T-helper 2 cell treated with Interferon-gamma antibody and Interleukin-4, amounts not matched to agents 5 μg/mL and 100 μg/mL, for 36 hours (primary cell): Measurements from ENCODE around the gene PTER.

Experiments used
- DNase-seq: peaks from one replicate; pipeline ENCODE4 v3.0.0; 2021; ENCODE audit warnings: low spot score
- H3K27ac Mint-ChIP-seq: one replicate; pipeline ENCODE4 v1.8.0; 2021; ENCODE audit warnings: mild to moderate bottlenecking, mixed read lengths
- H3K27me3 Mint-ChIP-seq: one replicate; pipeline ENCODE4 v1.8.0; 2021; ENCODE audit warnings: low read depth, mixed read lengths
- H3K36me3 Mint-ChIP-seq: one replicate; pipeline ENCODE4 v1.8.0; 2021; ENCODE audit warnings: low read depth, mixed read lengths
- H3K4me1 Mint-ChIP-seq: one replicate; pipeline ENCODE4 v1.8.0; 2021; ENCODE audit warnings: low read depth, mixed read lengths
- H3K4me3 Mint-ChIP-seq: one replicate; pipeline ENCODE4 v1.8.0; 2022; ENCODE audit warnings: mild to moderate bottlenecking, moderate library complexity, mixed read lengths
- H3K9me3 Mint-ChIP-seq: one replicate; pipeline ENCODE4 v1.8.0; 2021; ENCODE audit warnings: mixed read lengths

Gene PTER

DNA sequence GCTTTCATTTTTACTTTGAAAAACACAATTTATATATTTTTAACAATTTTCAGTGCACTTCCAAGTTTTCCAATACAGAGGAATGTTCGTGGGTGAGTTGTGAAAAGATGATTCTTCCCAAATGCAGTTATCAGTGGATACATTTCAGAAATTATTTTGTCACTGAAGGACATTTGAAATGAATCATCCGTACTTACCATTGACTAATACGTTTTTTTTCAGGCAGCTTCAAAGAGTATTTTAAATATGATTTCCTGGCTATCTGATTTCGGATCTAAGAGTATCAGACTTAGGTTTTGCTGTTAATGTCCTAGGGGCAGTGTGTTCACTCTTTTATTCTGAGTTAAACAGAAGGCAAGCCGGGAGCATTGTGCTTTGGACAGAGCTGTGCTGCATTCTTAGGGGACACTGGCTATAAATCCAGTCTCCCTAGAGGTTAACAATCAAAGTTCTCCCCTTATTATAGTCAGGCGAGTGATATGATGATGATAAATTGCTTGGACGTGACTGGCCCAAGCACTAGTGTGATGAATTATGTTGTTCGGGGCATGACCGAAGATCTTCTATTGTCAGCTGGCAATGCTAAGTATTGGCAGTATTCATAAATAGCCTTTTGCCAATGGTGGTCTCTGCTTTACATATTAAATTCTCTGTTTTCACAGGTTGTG lies 4.5 kb downstream of the PTER start:
- H3K36me3 Mint-ChIP-seq = peaks cover 32% of the 10 kb centered on the region
- peaks cover 38% of the 10 kb centered on the region for H3K4me1 Mint-ChIP-seq
- H3K4me3 Mint-ChIP-seq = peak overlapping the region; percentile 15
- no peaks in the 10 kb centered on the region for H3K9me3 Mint-ChIP-seq
- no peak overlapping the region for H3K27ac Mint-ChIP-seq
- no peaks in the 10 kb centered on the region for H3K27me3 Mint-ChIP-seq
- DNase-seq = no peak

- Mint-ChIP-seq H3K36me3 (peaks cover 30% of the 10 kb centered on the region), H3K27ac (no peak overlapping the region), H3K27me3 (no peaks in the 10 kb centered on the region), H3K4me3 (no peak overlapping the region), H3K4me1 (peaks cover 28% of the 10 kb centered on the region), H3K9me3 (no peaks in the 10 kb centered on the region)
- no peak for DNase-seq
Observed at GRCh38 chr10:16442914-16443313, 6.1 kb downstream of the PTER start.

GRCh38 chr10:16445770-16446469 lies 9.1 kb downstream of the PTER start:
- Mint-ChIP-seq H3K9me3 (no peaks in the 10 kb centered on the region), H3K4me1 (peaks cover 9% of the 10 kb centered on the region), H3K36me3 (peaks cover 16% of the 10 kb centered on the region), H3K27me3 (no peaks in the 10 kb centered on the region), H3K4me3 (no peak overlapping the region), H3K27ac (no peak overlapping the region)
- no peak for DNase-seq

DNA sequence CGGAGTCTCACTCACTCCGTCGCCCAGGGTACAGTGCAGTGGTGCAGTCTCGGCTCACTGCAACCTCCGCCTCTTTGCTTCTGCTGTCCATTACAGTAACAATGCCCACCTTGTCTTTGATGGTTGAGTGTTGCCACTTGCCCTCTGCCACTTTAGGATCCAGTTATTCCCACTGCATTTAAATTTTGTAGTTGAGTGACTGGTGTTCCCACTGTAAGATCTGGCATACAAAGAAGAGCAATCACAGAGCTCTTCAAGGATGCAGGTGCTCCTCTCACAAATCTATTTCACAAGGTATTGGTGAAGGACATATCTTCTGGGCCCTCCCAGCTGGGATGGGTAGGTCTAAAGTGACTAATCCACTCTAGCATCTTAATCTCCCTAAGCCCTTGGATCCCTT lies 12.6 kb downstream of the PTER start:
- peaks cover 3% of the 10 kb centered on the region for H3K36me3 Mint-ChIP-seq
- H3K4me3 Mint-ChIP-seq = no peak overlapping the region
- H3K4me1 Mint-ChIP-seq = no peaks in the 10 kb centered on the region
- no peaks in the 10 kb centered on the region for H3K27me3 Mint-ChIP-seq
- DNase-seq = no peak
- H3K9me3 Mint-ChIP-seq = no peaks in the 10 kb centered on the region
- H3K27ac Mint-ChIP-seq = no peak overlapping the region

GRCh38 chr10:16458166-16458955 lies 21.6 kb downstream of the PTER start:
- Mint-ChIP-seq H3K4me1 (peaks cover 2% of the 10 kb centered on the region), H3K4me3 (no peak overlapping the region), H3K27ac (no peak overlapping the region), H3K9me3 (no peaks in the 10 kb centered on the region), H3K27me3 (no peaks in the 10 kb centered on the region), H3K36me3 (peaks cover 2% of the 10 kb centered on the region)
- DNase-seq = no peak

- no peak for DNase-seq
- H3K27ac Mint-ChIP-seq = no peak overlapping the region
- H3K9me3 Mint-ChIP-seq = peaks cover 4% of the 10 kb centered on the region
- H3K4me1 Mint-ChIP-seq = peaks cover 2% of the 10 kb centered on the region
- peaks cover 10% of the 10 kb centered on the region for H3K36me3 Mint-ChIP-seq
- H3K27me3 Mint-ChIP-seq = no peaks in the 10 kb centered on the region
- H3K4me3 Mint-ChIP-seq = no peak overlapping the region
Observed at GRCh38 chr10:16459423-16459939, 22.7 kb downstream of the PTER start.

- H3K27ac Mint-ChIP-seq = no peak overlapping the region
- H3K36me3 Mint-ChIP-seq = peaks cover 22% of the 10 kb centered on the region
- peaks cover 7% of the 10 kb centered on the region for H3K4me1 Mint-ChIP-seq
- no peak overlapping the region for H3K4me3 Mint-ChIP-seq
- no peaks in the 10 kb centered on the region for H3K27me3 Mint-ChIP-seq
- no peak for DNase-seq
- H3K9me3 Mint-ChIP-seq = peaks cover 4% of the 10 kb centered on the region
Observed at GRCh38 chr10:16466001-16466400, 29.2 kb downstream of the PTER start.

DNA sequence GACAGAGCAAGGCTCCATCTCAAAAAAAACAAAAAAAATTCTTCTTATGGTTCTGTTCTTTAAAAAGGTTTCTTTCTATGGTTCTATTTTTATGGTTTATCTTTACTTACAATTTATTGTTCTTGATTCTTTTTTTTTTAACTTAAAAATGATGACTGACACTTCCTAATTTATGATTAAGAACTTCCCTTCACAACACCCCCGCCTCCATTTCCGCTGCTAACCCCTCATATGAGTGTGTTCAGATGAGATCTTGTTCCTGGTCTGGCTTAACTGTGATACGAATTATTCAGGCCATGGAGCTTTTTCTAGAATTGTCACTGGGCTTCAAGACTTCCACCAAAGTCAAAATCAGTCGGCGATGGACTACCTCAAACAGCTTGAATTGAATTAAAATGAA lies 33.9 kb downstream of the PTER start:
- Mint-ChIP-seq H3K27ac (peak overlapping the region; percentile 20), H3K36me3 (peaks cover 14% of the 10 kb centered on the region), H3K4me1 (peaks cover 9% of the 10 kb centered on the region), H3K9me3 (no peaks in the 10 kb centered on the region), H3K4me3 (no peak overlapping the region), H3K27me3 (no peaks in the 10 kb centered on the region)
- DNase-seq = peak; percentile 9

GRCh38 chr10:16472828-16473227 lies 36.0 kb downstream of the PTER start:
- no peaks in the 10 kb centered on the region for H3K9me3 Mint-ChIP-seq
- peaks cover 7% of the 10 kb centered on the region for H3K4me1 Mint-ChIP-seq
- H3K27me3 Mint-ChIP-seq = no peaks in the 10 kb centered on the region
- no peak for DNase-seq
- no peak overlapping the region for H3K4me3 Mint-ChIP-seq
- no peak overlapping the region for H3K27ac Mint-ChIP-seq
- H3K36me3 Mint-ChIP-seq = peaks cover 14% of the 10 kb centered on the region

GRCh38 chr10:16477757-16478156 lies 40.9 kb downstream of the PTER start:
- Mint-ChIP-seq H3K27me3 (no peaks in the 10 kb centered on the region), H3K9me3 (no peaks in the 10 kb centered on the region), H3K27ac (no peak overlapping the region), H3K36me3 (peaks cover 2% of the 10 kb centered on the region), H3K4me1 (peaks cover 2% of the 10 kb centered on the region), H3K4me3 (no peak overlapping the region)
- DNase-seq = no peak

DNA sequence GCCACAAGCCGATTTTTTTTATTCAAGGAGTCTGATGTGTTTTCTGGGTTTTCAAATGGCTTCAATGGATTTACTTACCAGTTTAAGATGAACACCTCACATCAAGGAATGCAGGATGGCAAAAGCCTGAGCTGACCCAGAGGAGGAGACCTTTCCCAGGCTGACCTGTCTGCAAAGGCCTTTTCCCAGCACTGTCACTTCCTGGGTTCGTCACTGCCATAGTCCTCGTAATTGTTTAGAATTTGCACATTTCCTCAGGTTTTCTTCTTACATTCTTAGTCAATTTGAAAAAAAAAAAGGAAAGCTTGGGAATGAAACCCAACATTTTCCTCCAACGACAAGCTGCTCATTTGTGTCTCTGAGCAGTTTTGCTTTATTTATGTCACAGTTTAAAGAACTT lies 42.0 kb downstream of the PTER start:
- H3K9me3 Mint-ChIP-seq = no peaks in the 10 kb centered on the region
- no peaks in the 10 kb centered on the region for H3K36me3 Mint-ChIP-seq
- no peaks in the 10 kb centered on the region for H3K27me3 Mint-ChIP-seq
- H3K4me1 Mint-ChIP-seq = no peaks in the 10 kb centered on the region
- no peak for DNase-seq
- no peak overlapping the region for H3K27ac Mint-ChIP-seq
- no peak overlapping the region for H3K4me3 Mint-ChIP-seq

GRCh38 chr10:16481052-16481728 lies 44.4 kb downstream of the PTER start:
- Mint-ChIP-seq H3K27me3 (no peaks in the 10 kb centered on the region), H3K4me3 (no peak overlapping the region), H3K4me1 (peaks cover 2% of the 10 kb centered on the region), H3K27ac (no peak overlapping the region), H3K36me3 (peaks cover 3% of the 10 kb centered on the region), H3K9me3 (no peaks in the 10 kb centered on the region)
- no peak for DNase-seq

DNA sequence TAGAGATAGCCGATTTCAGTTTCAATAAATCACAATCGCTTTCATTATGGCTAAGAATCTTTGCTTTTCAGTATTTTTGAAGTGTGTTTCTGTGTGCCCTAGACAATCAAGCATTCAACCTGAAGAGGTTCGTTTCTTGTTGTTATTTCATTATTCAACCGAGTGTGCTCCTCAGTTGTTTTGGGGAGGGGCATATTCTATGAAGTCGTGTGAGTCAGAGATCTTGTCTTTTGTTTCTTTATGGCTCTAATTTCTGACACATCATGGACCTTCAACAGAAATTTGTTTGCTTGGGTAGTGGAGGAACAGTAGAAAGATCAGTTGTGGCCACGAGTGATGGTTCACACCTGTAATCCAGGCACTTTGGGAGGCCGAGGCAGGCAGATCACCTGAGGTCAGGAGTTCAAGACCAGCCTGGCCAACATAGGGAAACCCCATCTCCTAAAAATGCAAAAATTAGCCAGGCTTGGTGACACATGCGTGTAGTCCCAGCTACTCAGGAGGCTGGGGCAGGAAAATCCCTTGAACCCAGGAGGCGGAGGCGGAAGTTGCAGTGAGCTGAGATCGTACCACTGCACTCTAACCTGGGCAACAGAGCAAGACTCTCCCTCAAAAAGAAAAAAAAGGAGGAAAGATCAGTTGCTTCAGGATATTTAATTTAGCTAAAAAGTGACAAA lies 46.6 kb downstream of the PTER start:
- Mint-ChIP-seq H3K4me3 (no peak overlapping the region), H3K4me1 (peaks cover 2% of the 10 kb centered on the region), H3K27ac (no peak overlapping the region), H3K27me3 (no peaks in the 10 kb centered on the region), H3K9me3 (no peaks in the 10 kb centered on the region), H3K36me3 (peaks cover 5% of the 10 kb centered on the region)
- DNase-seq = no peak
